ENCODE measurements around the gene TM9SF1.

Gene TM9SF1

GRCh38 chr14:24192933-24193332 lies 2.3 kb downstream of the TM9SF1 start:
- TF ChIP-seq GATA3 (IDR thresholded peaks at IDR 0.05; ENCODE audit: low read depth, low read length) (no peak), GATA2 (IDR thresholded peaks at IDR 0.05; ENCODE audit: low read depth, low read length) (no peak)

GRCh38 chr14:24190416-24190815 lies 4.8 kb downstream of the TM9SF1 start:
- no peak for TF ChIP-seq GATA2 (IDR thresholded peaks at IDR 0.05; ENCODE audit: low read depth, low read length)
- no peak for TF ChIP-seq GATA3 (IDR thresholded peaks at IDR 0.05; ENCODE audit: low read depth, low read length)

- TF ChIP-seq GATA3 (IDR thresholded peaks at IDR 0.05; ENCODE audit: low read depth, low read length) (no peak), GATA2 (IDR thresholded peaks at IDR 0.05; ENCODE audit: low read depth, low read length) (no peak)
Measured at GRCh38 chr14:24189460-24189859, 5.8 kb downstream of the TM9SF1 start.

- TF ChIP-seq GATA2 (IDR thresholded peaks at IDR 0.05; ENCODE audit: low read depth, low read length): no peak
- no peak for TF ChIP-seq GATA3 (IDR thresholded peaks at IDR 0.05; ENCODE audit: low read depth, low read length)
Measured at GRCh38 chr14:24189059-24189375, 6.2 kb downstream of the TM9SF1 start.

GRCh38 chr14:24188251-24189058 lies 6.8 kb downstream of the TM9SF1 start, which contains the start of gene IPO4:
TSS of gene IPO4 (minus strand) at chr14:24188816. CDS start at chr14:24188787, 29 bp downstream.
- 0 out of 2 replicates have a peak, but pooled peaks have one; percentile 18 for TF ChIP-seq GATA2 (IDR thresholded peaks at IDR 0.05; ENCODE audit: low read depth, low read length)
- TF ChIP-seq GATA3 (IDR thresholded peaks at IDR 0.05; ENCODE audit: low read depth, low read length): no peak

GRCh38 chr14:24187539-24187915 lies 7.7 kb downstream of the TM9SF1 start:
- TF ChIP-seq GATA3 (IDR thresholded peaks at IDR 0.05; ENCODE audit: low read depth, low read length) (no peak), GATA2 (IDR thresholded peaks at IDR 0.05; ENCODE audit: low read depth, low read length) (no peak)

- TF ChIP-seq GATA2 (IDR thresholded peaks at IDR 0.05; ENCODE audit: low read depth, low read length) (no peak), GATA3 (IDR thresholded peaks at IDR 0.05; ENCODE audit: low read depth, low read length) (no peak)
Measured at GRCh38 chr14:24186831-24187538, 8.3 kb downstream of the TM9SF1 start.

- TF ChIP-seq GATA3 (IDR thresholded peaks at IDR 0.05; ENCODE audit: low read depth, low read length) (no peak), GATA2 (IDR thresholded peaks at IDR 0.05; ENCODE audit: low read depth, low read length) (no peak)
Measured at GRCh38 chr14:24185741-24186140, 9.5 kb downstream of the TM9SF1 start.

GRCh38 chr14:24185026-24185425 lies 10.2 kb downstream of the TM9SF1 start:
- TF ChIP-seq GATA3 (IDR thresholded peaks at IDR 0.05; ENCODE audit: low read depth, low read length) (no peak), GATA2 (IDR thresholded peaks at IDR 0.05; ENCODE audit: low read depth, low read length) (no peak)

- TF ChIP-seq GATA2 (IDR thresholded peaks at IDR 0.05; ENCODE audit: low read depth, low read length) (no peak), GATA3 (IDR thresholded peaks at IDR 0.05; ENCODE audit: low read depth, low read length) (no peak)
Measured at GRCh38 chr14:24184104-24184970, 10.9 kb downstream of the TM9SF1 start.

- TF ChIP-seq GATA3 (IDR thresholded peaks at IDR 0.05; ENCODE audit: low read depth, low read length) (no peak), GATA2 (IDR thresholded peaks at IDR 0.05; ENCODE audit: low read depth, low read length) (no peak)
Measured at GRCh38 chr14:24183014-24183481, 12.2 kb downstream of the TM9SF1 start.

- TF ChIP-seq GATA3 (IDR thresholded peaks at IDR 0.05; ENCODE audit: low read depth, low read length) (no peak), GATA2 (IDR thresholded peaks at IDR 0.05; ENCODE audit: low read depth, low read length) (no peak)
Measured at GRCh38 chr14:24182110-24182882, 12.9 kb downstream of the TM9SF1 start.

GRCh38 chr14:24181371-24182077 lies 13.7 kb downstream of the TM9SF1 start:
- TF ChIP-seq GATA3 (IDR thresholded peaks at IDR 0.05; ENCODE audit: low read depth, low read length) (no peak), GATA2 (IDR thresholded peaks at IDR 0.05; ENCODE audit: low read depth, low read length) (no peak)
